OCI-LY1 (cell line): ENCODE results near the gene SHROOM1.

Source experiments
- CTCF ChIP-seq: fragments of 200-600 bp; sonication (generic), shearing (Covaris generic); IDR thresholded peaks from 2 replicates; pipeline ENCODE4 v1.5.1; 2017; ENCODE audit warnings: mild to moderate bottlenecking, antibody characterized with exemption, low read length, moderate library complexity, mixed read lengths
- EZH2 ChIP-seq: fragments of 200-600 bp; sonication (generic), shearing (Covaris generic); IDR thresholded peaks from 2 replicates; pipeline ENCODE4 v1.8.0; 2017; ENCODE audit warnings: borderline replicate concordance, mixed run types, mild to moderate bottlenecking, antibody characterized with exemption, low read length, moderate library complexity, mixed read lengths

- TF ChIP-seq CTCF, result no peak
- no peak for TF ChIP-seq EZH2
Measured at GRCh38 chr5:132800545-132800944, 29.9 kb downstream of the SHROOM1 start.
